Fibroblast of lung (primary cell): ENCODE data around the gene DTX4.

Experiments used
- EZH2 ChIP-seq: IDR thresholded peaks from 2 replicates; pipeline ENCODE4 v1.5.1; 2012; ENCODE audit warnings: low read length, control low read depth, mild to moderate bottlenecking; ENCODE audit errors: missing control alignments
- TF ChIP-seq, protein P1 (sequence below), 2 donors: IDR thresholded peaks in 1 of 2; conservative IDR thresholded peaks in 1 of 2; 1 replicate in 1 of 2; 2 replicates in 1 of 2; pipeline ENCODE4 v1.5.1; 2011 to 2012; ENCODE audit warnings: low read length in 2 of 2, control low read depth in 1 of 2, inconsistent platforms in 1 of 2, low read depth in 1 of 2, mild to moderate bottlenecking in 1 of 2

DNA sequence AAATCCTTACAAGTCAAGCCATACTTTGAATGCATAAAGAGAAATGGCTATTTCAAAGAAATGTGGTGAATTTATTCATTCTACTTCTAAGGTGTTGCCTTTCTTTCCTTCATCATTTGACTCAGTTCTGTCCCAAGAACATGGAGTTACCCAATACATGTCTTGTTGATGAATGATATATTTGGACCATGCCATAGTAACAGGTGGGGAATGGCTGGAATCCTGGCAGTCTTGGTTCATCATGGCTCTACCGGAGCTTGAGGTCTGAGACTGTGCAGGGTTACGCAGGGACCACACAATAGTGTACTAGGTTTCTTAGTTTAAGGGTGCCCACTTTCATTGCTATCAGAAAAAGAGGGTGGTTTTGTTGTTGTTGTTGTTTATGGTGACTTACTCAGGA, 81.1 kb downstream of the DTX4 start:
- no peak for TF ChIP-seq EZH2
- TF ChIP-seq, protein P1, sequence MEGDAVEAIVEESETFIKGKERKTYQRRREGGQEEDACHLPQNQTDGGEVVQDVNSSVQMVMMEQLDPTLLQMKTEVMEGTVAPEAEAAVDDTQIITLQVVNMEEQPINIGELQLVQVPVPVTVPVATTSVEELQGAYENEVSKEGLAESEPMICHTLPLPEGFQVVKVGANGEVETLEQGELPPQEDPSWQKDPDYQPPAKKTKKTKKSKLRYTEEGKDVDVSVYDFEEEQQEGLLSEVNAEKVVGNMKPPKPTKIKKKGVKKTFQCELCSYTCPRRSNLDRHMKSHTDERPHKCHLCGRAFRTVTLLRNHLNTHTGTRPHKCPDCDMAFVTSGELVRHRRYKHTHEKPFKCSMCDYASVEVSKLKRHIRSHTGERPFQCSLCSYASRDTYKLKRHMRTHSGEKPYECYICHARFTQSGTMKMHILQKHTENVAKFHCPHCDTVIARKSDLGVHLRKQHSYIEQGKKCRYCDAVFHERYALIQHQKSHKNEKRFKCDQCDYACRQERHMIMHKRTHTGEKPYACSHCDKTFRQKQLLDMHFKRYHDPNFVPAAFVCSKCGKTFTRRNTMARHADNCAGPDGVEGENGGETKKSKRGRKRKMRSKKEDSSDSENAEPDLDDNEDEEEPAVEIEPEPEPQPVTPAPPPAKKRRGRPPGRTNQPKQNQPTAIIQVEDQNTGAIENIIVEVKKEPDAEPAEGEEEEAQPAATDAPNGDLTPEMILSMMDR (conservative IDR thresholded peaks at IDR 0.05 in 1 of 2, IDR thresholded peaks at IDR 0.05 in 1 of 2; ENCODE audit: low read depth in 1 of 2, low read length in 2 of 2) = no peak
